Left lung (tissue), 10 donors: ENCODE results near the gene ARID3C. TPM values are rescaled to one million over a fixed set of nuclear protein-coding genes. Genes with fewer than 3 reads are reported as not detected.

Source experiments
- ATAC-seq: fragments of 200-7000 bp; cut with Tn5 transposase; one replicate; pipeline ENCODE4 v1.9.1; 2020; ENCODE audit warnings: moderate library complexity
- DNase-seq, 4 donors: peaks; one replicate each; pipeline ENCODE4 v3.0.0-alpha.2; 2013 to 2020
- H3K27ac ChIP-seq, 2 donors: fragments of 200-600 bp; sonication (generic) in 1 of 2; one replicate each; pipeline versions ENCODE4 v1.5.0 to v1.8.0; 2020 to 2021
- H3K27me3 ChIP-seq, 2 donors: fragments of 200-600 bp; sonication (generic) in 1 of 2; one replicate each; pipeline versions ENCODE4 v1.5.0 to v1.8.0; 2020 to 2021
- H3K36me3 ChIP-seq, 2 donors: fragments of 200-600 bp; sonication (generic) in 1 of 2; one replicate each; pipeline versions ENCODE4 v1.5.0 to v1.8.0; 2020 to 2021
- H3K4me1 ChIP-seq, 2 donors: fragments of 200-600 bp; one replicate each; pipeline ENCODE4 v1.8.0; 2021
- H3K4me3 ChIP-seq, 2 donors: fragments of 200-600 bp; sonication (generic) in 1 of 2; one replicate each; pipeline versions ENCODE4 v1.5.0 to v1.8.0; 2020 to 2021; ENCODE audit warnings: mild to moderate bottlenecking in 1 of 2
- H3K9me3 ChIP-seq, 2 donors: fragments of 200-600 bp; sonication (generic) in 1 of 2; one replicate each; pipeline versions ENCODE4 v1.5.0 to v1.8.0; 2020 to 2021
- intact Hi-C, 2 donors: fragments of 100-400 bp; cut with DNase I; formaldehyde crosslinking; loops; one replicate each; pipeline versions ENCODE4 v1.11.2 to v1.14.2; 2022
- polyA plus RNA-seq, 6 donors: library from polyadenylated mRNA; unstranded; fragments of 120-200 nt; gene quantifications; one replicate each; pipeline ENCODE4 v1.2.1, GENCODE V29; 2013; ENCODE audit not compliant: insufficient read length in 6 of 6
- total RNA-seq, 2 donors: library from RNA; stranded (reverse); fragmentation: NEBNext Ultra II Directional; extraction: Animal tissue kit (Norgen Biotek cat#: 25700); gene quantifications; one replicate each; pipeline ENCODE4 v1.2.1, GENCODE V29; 2021
- TF ChIP-seq, protein P1 (sequence below), 2 donors: fragments of 200-600 bp; sonication (generic) in 1 of 2; IDR thresholded peaks; one replicate each; pipeline versions ENCODE4 v1.5.0 to v1.8.0; 2021; ENCODE audit warnings: antibody characterized with exemption in 2 of 2
- donor health status: DM: no; HTN: yes; CAD: no.
- donor health status: DM: no; HTN: no; CAD: no.

The ARID3C gene
- total and polyA plus RNA-seq, 8 donors = 0.13 to 0.24 (median 0.15) TPM; not detected in 5

DNA sequence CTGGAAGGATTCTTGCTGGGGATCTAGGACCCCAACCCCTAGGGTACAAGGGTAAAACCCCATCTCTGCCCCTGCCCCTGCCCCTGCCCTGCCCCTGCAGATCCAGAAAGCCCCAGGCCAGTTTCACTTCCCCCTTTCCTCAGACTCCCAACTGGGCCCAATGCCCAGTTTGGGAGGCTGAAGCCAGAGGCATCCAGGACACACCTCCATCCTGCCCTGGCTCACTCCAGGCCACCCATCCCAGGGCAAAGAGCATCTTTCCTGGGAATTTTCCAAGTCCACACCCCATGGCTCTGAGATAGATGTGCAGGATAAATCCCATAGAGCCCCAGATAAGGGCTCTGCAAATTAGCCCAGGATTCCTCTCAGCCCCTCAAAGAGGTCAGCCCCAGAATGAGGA is 56.8 kb downstream of the ARID3C start:
- intact Hi-C loops = no loop called here
- TF ChIP-seq, protein P1, sequence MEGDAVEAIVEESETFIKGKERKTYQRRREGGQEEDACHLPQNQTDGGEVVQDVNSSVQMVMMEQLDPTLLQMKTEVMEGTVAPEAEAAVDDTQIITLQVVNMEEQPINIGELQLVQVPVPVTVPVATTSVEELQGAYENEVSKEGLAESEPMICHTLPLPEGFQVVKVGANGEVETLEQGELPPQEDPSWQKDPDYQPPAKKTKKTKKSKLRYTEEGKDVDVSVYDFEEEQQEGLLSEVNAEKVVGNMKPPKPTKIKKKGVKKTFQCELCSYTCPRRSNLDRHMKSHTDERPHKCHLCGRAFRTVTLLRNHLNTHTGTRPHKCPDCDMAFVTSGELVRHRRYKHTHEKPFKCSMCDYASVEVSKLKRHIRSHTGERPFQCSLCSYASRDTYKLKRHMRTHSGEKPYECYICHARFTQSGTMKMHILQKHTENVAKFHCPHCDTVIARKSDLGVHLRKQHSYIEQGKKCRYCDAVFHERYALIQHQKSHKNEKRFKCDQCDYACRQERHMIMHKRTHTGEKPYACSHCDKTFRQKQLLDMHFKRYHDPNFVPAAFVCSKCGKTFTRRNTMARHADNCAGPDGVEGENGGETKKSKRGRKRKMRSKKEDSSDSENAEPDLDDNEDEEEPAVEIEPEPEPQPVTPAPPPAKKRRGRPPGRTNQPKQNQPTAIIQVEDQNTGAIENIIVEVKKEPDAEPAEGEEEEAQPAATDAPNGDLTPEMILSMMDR (IDR thresholded peaks at IDR 0.05) = no peak
- Histone ChIP-seq H3K36me3 (no peaks in the 10 kb centered on the region), H3K4me3 (no peak overlapping the region), H3K27me3 (peaks cover 0 to 62% of the 10 kb centered on the region in 2 donors), H3K9me3 (no peaks in the 10 kb centered on the region), H3K4me1 (no peaks in the 10 kb centered on the region), H3K27ac (no peak overlapping the region)
- DNase-seq (no peak), ATAC-seq (no peak)

DNA sequence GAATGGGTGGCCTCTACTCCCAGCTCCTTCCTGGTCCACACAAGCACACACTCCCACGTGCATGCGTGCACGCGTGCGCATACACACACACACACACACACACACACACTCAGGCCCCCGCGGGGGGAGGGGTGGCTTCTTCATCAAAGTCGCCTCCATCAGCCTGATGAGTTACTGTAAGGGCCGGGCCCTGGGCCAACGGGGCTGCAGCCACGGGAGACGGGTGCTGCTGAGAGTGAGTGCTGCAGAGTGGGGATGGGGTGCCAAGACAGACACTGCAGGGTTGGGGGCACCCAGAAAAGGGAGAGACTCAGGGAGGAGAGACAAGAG is 57.4 kb downstream of the ARID3C start:
- Histone ChIP-seq H3K4me3 (no peak overlapping the region), H3K27ac (no peak overlapping the region), H3K36me3 (no peaks in the 10 kb centered on the region), H3K27me3 (peaks cover 0 to 62% of the 10 kb centered on the region in 2 donors), H3K4me1 (no peaks in the 10 kb centered on the region), H3K9me3 (no peaks in the 10 kb centered on the region)
- DNase-seq = peak in 1 of 4 donors; percentile 76
- TF ChIP-seq, protein P1 (IDR thresholded peaks at IDR 0.05) = no peak
- intact Hi-C loops = no loop called here
- peak; percentile 15 for ATAC-seq

Other genes starting within 250 kb of the ARID3C start
- gene FAM219A, start 170.5 kb downstream of the ARID3C start, total RNA-seq = 10 to 100 TPM; 18.0 to 23.0 TPM
- gene FAM219A, start 170.5 kb downstream of the ARID3C start, polyA plus RNA-seq = 10 to 100 TPM; 12.3 to 16.9 (median 13.9) TPM
- gene DNAI1, start 170.3 kb downstream of the ARID3C start, total RNA-seq = 1 to 10 TPM in 1 of 2 donors, under 1 TPM in 1; 0.29 to 4.1 TPM
- 10 to 100 TPM in 1 of 6 donors, 1 to 10 TPM in 5; 1.8 to 11.6 (median 7.5) TPM for gene DNAI1, start 170.3 kb downstream of the ARID3C start, polyA plus RNA-seq
- under 1 TPM; 0.26 to 0.61 TPM for gene ENHO, start 106.1 kb downstream of the ARID3C start, total RNA-seq
- gene ENHO, start 106.1 kb downstream of the ARID3C start, polyA plus RNA-seq = 1 to 10 TPM; 1.2 to 1.9 (median 1.4) TPM
- gene CNTFR, start 39.3 kb downstream of the ARID3C start, total RNA-seq = under 1 TPM; 0.90 to 0.92 TPM
- 10 to 100 TPM; 21.9 to 35.6 (median 28.2) TPM for gene CNTFR, start 39.3 kb downstream of the ARID3C start, polyA plus RNA-seq
- gene RPP25L, start 17.0 kb downstream of the ARID3C start, total RNA-seq = 10 to 100 TPM; 18.6 to 21.9 TPM
- gene RPP25L, start 17.0 kb downstream of the ARID3C start, polyA plus RNA-seq = 10 to 100 TPM; 17.7 to 22.4 (median 20.6) TPM
- gene DCTN3, start 8.6 kb downstream of the ARID3C start, total RNA-seq = 10 to 100 TPM; 69.8 to 70.4 TPM
- 100 to 1,000 TPM in 1 of 6 donors, 10 to 100 TPM in 5; 88.6 to 111 (median 93.9) TPM for gene DCTN3, start 8.6 kb downstream of the ARID3C start, polyA plus RNA-seq
- 10 to 100 TPM; 50.5 to 72.1 TPM for gene SIGMAR1, start 8.7 kb upstream of the ARID3C start, total RNA-seq
- gene SIGMAR1, start 8.7 kb upstream of the ARID3C start, polyA plus RNA-seq = 10 to 100 TPM; 36.0 to 46.9 (median 42.3) TPM
- 10 to 100 TPM; 42.8 to 44.0 TPM for gene GALT, start 17.6 kb upstream of the ARID3C start, total RNA-seq
- 10 to 100 TPM; 58.4 to 81.6 (median 73.1) TPM for gene GALT, start 17.6 kb upstream of the ARID3C start, polyA plus RNA-seq
- 10 to 100 TPM; 13.8 to 17.6 TPM for gene IL11RA, start 23.1 kb upstream of the ARID3C start, total RNA-seq
- gene IL11RA, start 23.1 kb upstream of the ARID3C start, polyA plus RNA-seq = 100 to 1,000 TPM in 4 of 6 donors, 10 to 100 TPM in 2; 93.3 to 121 (median 106) TPM
- gene CCL27, start 33.6 kb upstream of the ARID3C start, total RNA-seq = under 1 TPM in 1 of 2 donors, not detected in 1; 0.67 TPM
- 1 to 10 TPM in 1 of 6 donors, under 1 TPM in 5; 0.49 to 1.6 (median 0.78) TPM for gene CCL27, start 33.6 kb upstream of the ARID3C start, polyA plus RNA-seq
- 10 to 100 TPM in 1 of 2 donors, 1 to 10 TPM in 1; 1.2 to 36.3 TPM for gene CCL19, start 62.2 kb upstream of the ARID3C start, total RNA-seq
- 1 to 10 TPM in 1 of 6 donors, under 1 TPM in 3, not detected in 2; 0.28 to 1.4 (median 0.33) TPM for gene CCL19, start 62.2 kb upstream of the ARID3C start, polyA plus RNA-seq
- gene CCL21, start 81.1 kb upstream of the ARID3C start, total RNA-seq = 100 to 1,000 TPM in 1 of 2 donors, 10 to 100 TPM in 1; 39.1 to 136 TPM
- gene CCL21, start 81.1 kb upstream of the ARID3C start, polyA plus RNA-seq = 100 to 1,000 TPM in 5 of 6 donors, 10 to 100 TPM in 1; 69.2 to 212 (median 175) TPM